ENCODE data around the gene BMPR1A.

Gene BMPR1A

DNA sequence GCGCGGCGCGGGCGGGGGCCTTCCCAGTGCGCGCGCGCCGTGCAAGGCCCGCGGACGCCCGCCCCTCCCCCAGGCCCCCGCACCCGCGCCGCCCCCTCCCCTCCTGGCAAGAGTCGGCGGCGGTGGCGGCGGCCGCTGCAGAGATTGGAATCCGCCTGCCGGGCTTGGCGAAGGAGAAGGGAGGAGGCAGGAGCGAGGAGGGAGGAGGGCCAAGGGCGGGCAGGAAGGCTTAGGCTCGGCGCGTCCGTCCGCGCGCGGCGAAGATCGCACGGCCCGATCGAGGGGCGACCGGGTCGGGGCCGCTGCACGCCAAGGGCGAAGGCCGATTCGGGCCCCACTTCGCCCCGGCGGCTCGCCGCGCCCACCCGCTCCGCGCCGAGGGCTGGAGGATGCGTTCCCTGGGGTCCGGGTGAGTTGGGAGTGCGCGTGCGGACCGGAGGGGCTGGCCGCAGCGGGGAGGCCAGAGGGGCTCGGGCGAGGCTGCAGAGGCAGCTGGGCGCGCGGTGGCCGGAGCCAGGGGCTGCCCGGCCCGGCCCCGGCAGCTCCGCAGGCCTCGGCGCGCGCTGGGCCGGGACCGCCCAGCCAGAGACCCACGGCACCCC, at the start of gene BMPR1A:
Gene BMPR1A, plus strand, starts transcription at position 109 of the 602 bp plus-strand sequence. CDS start 119,400 bp downstream, outside the sequence.
- Histone ChIP-seq H3K9me3 (ENCODE audit: insufficient read depth, low read length) (no peaks in the 10 kb centered on the region), H3K36me3 (replicated peaks; ENCODE audit: low read depth, low read length) (no peaks in the 10 kb centered on the region), H3K27ac (ENCODE audit: low read length) (peak within 1 kb of the TSS; percentile 48), H2AFZ (ENCODE audit: low read depth, low read length) (peak within 1 kb of the TSS; percentile 82), H3K27me3 (ENCODE audit: low read depth, low read length) (no peaks in the 10 kb centered on the region), H4K20me1 (ENCODE audit: insufficient read depth, low read length) (peaks cover 22% of the 10 kb centered on the region), H3K79me2 (ENCODE audit: low read length) (peaks cover 55% of the 10 kb centered on the region), H3K4me2 (ENCODE audit: low read length) (peak within 1 kb of the TSS; percentile 97), H3K4me1 (ENCODE audit: low read length) (peaks cover 40% of the 10 kb centered on the region), H3K4me3 (ENCODE audit: low read length) (peak within 1 kb of the TSS; percentile 91), H3K9ac (ENCODE audit: low read length) (peak within 1 kb of the TSS; percentile 81)
- TF ChIP-seq EZH2phosphoT487 (IDR thresholded peaks at IDR 0.05; ENCODE audit: low read depth), result no peak
- TF ChIP-seq, protein P1, sequence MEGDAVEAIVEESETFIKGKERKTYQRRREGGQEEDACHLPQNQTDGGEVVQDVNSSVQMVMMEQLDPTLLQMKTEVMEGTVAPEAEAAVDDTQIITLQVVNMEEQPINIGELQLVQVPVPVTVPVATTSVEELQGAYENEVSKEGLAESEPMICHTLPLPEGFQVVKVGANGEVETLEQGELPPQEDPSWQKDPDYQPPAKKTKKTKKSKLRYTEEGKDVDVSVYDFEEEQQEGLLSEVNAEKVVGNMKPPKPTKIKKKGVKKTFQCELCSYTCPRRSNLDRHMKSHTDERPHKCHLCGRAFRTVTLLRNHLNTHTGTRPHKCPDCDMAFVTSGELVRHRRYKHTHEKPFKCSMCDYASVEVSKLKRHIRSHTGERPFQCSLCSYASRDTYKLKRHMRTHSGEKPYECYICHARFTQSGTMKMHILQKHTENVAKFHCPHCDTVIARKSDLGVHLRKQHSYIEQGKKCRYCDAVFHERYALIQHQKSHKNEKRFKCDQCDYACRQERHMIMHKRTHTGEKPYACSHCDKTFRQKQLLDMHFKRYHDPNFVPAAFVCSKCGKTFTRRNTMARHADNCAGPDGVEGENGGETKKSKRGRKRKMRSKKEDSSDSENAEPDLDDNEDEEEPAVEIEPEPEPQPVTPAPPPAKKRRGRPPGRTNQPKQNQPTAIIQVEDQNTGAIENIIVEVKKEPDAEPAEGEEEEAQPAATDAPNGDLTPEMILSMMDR (IDR thresholded peaks at IDR 0.05; ENCODE audit: low read depth, low read length), result no peak

DNA sequence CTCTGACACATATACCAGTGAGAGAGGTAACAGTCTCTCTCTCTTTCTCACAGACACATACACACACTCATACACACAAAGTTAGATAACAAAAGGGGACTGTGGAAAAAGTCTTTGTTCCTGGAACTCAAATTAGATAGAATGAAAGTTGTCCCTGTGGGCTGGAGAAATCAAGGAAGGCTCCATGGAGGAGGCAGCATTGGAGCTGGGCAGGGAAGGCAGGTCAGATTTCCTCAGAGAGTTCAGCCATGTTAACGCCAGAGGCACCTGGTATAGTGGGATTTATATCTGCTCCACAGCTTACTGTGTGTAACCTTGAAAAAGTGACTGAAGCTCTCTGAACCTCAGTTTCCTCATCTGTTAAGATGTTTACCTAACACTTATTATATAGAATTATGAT, 49.4 kb upstream of the BMPR1A start:
- TF ChIP-seq EZH2phosphoT487 (IDR thresholded peaks at IDR 0.05; ENCODE audit: low read depth), result no peak
- TF ChIP-seq, protein P1 (IDR thresholded peaks at IDR 0.05; ENCODE audit: low read depth, low read length), result no peak
- no peak overlapping the region for H3K4me2 ChIP-seq (ENCODE audit: low read length)
- H3K4me1 ChIP-seq (ENCODE audit: low read length), result peaks cover 5% of the 10 kb centered on the region; the same call in 1 of the 2 replicates
- H3K4me3 ChIP-seq (ENCODE audit: low read length), result no peak overlapping the region
- H3K36me3 ChIP-seq (replicated peaks; ENCODE audit: low read depth, low read length), result no peaks in the 10 kb centered on the region
- no peak overlapping the region for H3K9ac ChIP-seq (ENCODE audit: low read length)
- H3K27me3 ChIP-seq (ENCODE audit: low read depth, low read length), result no peaks in the 10 kb centered on the region
- no peaks in the 10 kb centered on the region for H3K9me3 ChIP-seq (ENCODE audit: insufficient read depth, low read length)
- no peak overlapping the region for H3K27ac ChIP-seq (ENCODE audit: low read length)
- no peaks in the 10 kb centered on the region for H4K20me1 ChIP-seq (ENCODE audit: insufficient read depth, low read length)
- H3K79me2 ChIP-seq (ENCODE audit: low read length), result no peaks in the 10 kb centered on the region; the same call in 1 of the 2 replicates
- H2AFZ ChIP-seq (ENCODE audit: low read depth, low read length), result no peak overlapping the region

DNA sequence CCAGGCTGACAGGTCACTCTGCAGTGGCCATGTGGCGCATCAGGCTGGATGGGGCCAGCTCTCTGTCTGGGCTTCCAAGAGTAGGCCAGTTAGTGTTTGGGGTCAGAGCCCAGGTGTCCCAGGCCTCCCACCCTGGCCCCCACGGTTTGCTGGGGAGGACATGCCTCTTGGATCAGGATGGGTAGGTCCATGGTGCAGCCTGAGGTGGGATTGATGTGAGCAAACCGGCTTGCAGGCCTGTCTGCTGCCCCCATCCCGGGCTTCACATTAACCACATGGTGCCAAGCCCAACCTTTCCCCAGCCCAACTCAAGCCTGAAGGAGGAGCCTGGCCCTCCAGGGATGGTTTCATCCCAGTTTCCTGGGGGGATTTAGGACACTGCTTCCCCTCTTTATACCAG, 48.9 kb upstream of the BMPR1A start:
- H3K27me3 ChIP-seq (ENCODE audit: low read depth, low read length), result no peaks in the 10 kb centered on the region
- H3K9me3 ChIP-seq (ENCODE audit: insufficient read depth, low read length), result no peaks in the 10 kb centered on the region
- H4K20me1 ChIP-seq (ENCODE audit: insufficient read depth, low read length), result no peaks in the 10 kb centered on the region
- TF ChIP-seq EZH2phosphoT487 (IDR thresholded peaks at IDR 0.05; ENCODE audit: low read depth), result no peak
- TF ChIP-seq, protein P1 (IDR thresholded peaks at IDR 0.05; ENCODE audit: low read depth, low read length), result no peak
- no peaks in the 10 kb centered on the region for H3K36me3 ChIP-seq (replicated peaks; ENCODE audit: low read depth, low read length)
- no peak overlapping the region for H3K4me2 ChIP-seq (ENCODE audit: low read length)
- no peak overlapping the region for H3K4me3 ChIP-seq (ENCODE audit: low read length)
- H3K27ac ChIP-seq (ENCODE audit: low read length), result no peak overlapping the region
- H3K4me1 ChIP-seq (ENCODE audit: low read length), result peaks cover 6% of the 10 kb centered on the region; the same call in 1 of the 2 replicates
- no peak overlapping the region for H2AFZ ChIP-seq (ENCODE audit: low read depth, low read length)
- no peaks in the 10 kb centered on the region; the same call in 1 of the 2 replicates for H3K79me2 ChIP-seq (ENCODE audit: low read length)
- no peak overlapping the region for H3K9ac ChIP-seq (ENCODE audit: low read length)

DNA sequence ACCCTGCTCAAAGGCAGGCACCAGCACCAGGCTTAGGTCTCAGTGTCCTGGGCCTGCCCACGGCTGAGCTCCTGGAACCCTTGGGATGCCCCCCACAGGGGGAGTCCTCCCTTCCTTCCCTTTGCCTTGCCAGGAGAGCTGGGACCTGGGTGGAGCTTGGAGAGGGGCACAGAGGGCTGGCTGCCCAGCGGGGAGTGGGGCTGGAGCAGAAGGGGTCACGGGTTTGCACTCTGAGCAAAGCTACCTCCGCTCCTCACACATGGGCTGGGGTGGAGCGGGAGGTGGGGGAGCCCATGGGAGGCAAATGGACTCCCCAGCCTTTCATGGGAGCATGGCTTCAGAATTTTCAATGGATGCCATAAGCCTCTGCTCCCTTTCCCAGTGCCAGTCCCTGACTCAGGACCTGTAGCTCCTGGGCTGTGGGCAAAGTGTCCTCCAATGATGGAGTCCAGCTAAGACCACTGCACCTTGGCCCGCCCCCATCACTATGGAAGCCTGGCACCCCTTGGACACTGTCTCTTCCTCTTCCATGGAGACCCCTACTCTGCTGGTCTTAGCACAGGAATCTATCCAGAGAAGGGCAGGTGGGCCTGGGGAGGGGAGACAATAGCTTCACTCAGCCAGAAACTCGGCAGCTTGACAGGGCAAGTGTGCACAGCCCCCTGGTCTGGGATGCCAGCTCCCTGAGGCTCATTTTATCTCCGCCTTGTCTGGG, 48.2 kb upstream of the BMPR1A start:
- no peaks in the 10 kb centered on the region for H3K27me3 ChIP-seq (ENCODE audit: low read depth, low read length)

More for the DNA sequence above, 48.2 kb upstream of the BMPR1A start:
- no peak overlapping the region for H3K27ac ChIP-seq (ENCODE audit: low read length)
- H3K4me2 ChIP-seq (ENCODE audit: low read length), result no peak overlapping the region
- H3K4me1 ChIP-seq (ENCODE audit: low read length), result peaks cover 8% of the 10 kb centered on the region; the same call in 1 of the 2 replicates
- no peak overlapping the region for H2AFZ ChIP-seq (ENCODE audit: low read depth, low read length)
- no peak for TF ChIP-seq EZH2phosphoT487 (IDR thresholded peaks at IDR 0.05; ENCODE audit: low read depth)
- TF ChIP-seq, protein P1 (IDR thresholded peaks at IDR 0.05; ENCODE audit: low read depth, low read length), result no peak
- no peak overlapping the region for H3K4me3 ChIP-seq (ENCODE audit: low read length)
- no peak overlapping the region for H3K9ac ChIP-seq (ENCODE audit: low read length)
- no peaks in the 10 kb centered on the region for H4K20me1 ChIP-seq (ENCODE audit: insufficient read depth, low read length)
- H3K79me2 ChIP-seq (ENCODE audit: low read length), result no peaks in the 10 kb centered on the region; the same call in 1 of the 2 replicates
- no peaks in the 10 kb centered on the region for H3K36me3 ChIP-seq (replicated peaks; ENCODE audit: low read depth, low read length)
- H3K9me3 ChIP-seq (ENCODE audit: insufficient read depth, low read length), result no peaks in the 10 kb centered on the region

Data from OCI-LY3 (cell line).